Type B pancreatic cell (in vitro differentiated cells): Measurements from ENCODE around the gene FGF14. TPM values are rescaled to one million over a fixed set of nuclear protein-coding genes. Genes with fewer than 3 reads are reported as not detected.

ENCODE experiments used
- DNase-seq: peaks from one replicate; pipeline ENCODE4 v3.0.0; 2021; ENCODE audit warnings: mixed read lengths; ENCODE audit not compliant: unreplicated experiment; ENCODE audit errors: extremely low spot score
- H3K27ac Mint-ChIP-seq: 2 replicates; pipeline ENCODE4 v1.8.0; 2021; ENCODE audit warnings: mild to moderate bottlenecking, mixed read lengths
- H3K27me3 Mint-ChIP-seq: 2 replicates; pipeline ENCODE4 v1.8.0; 2021; ENCODE audit warnings: mixed read lengths
- H3K36me3 Mint-ChIP-seq: 2 replicates; pipeline ENCODE4 v1.8.0; 2021; ENCODE audit warnings: mixed read lengths
- H3K4me1 Mint-ChIP-seq: one replicate; pipeline ENCODE4 v1.8.0; 2021; ENCODE audit warnings: mixed read lengths; ENCODE audit not compliant: unreplicated experiment
- H3K4me3 Mint-ChIP-seq: 2 replicates; pipeline ENCODE4 v1.8.0; 2021; ENCODE audit warnings: mild to moderate bottlenecking, mixed read lengths
- H3K9me3 Mint-ChIP-seq: 2 replicates; pipeline ENCODE4 v1.8.0; 2021; ENCODE audit warnings: mixed read lengths
- CTCF ChIP-seq: fragments of 200-600 bp; sonication (generic); conservative IDR thresholded peaks from 2 replicates; pipeline ENCODE4 v1.5.0; 2021; ENCODE audit warnings: antibody characterized with exemption, mild to moderate bottlenecking
- total RNA-seq: library from RNA; stranded (reverse); gene quantifications from 2 replicates; pipeline ENCODE4 v1.2.1, GENCODE V29; 2021; ENCODE audit warnings: low replicate concordance

Gene FGF14
- total RNA-seq, 1 donor from 2014 or later = 4.2 TPM

GRCh38 chr13:101799196-101799595 is 602.7 kb downstream of the FGF14 start:
- Mint-ChIP-seq H3K27me3 (peaks cover 8% of the 10 kb centered on the region), H3K4me1 (no peaks in the 10 kb centered on the region), H3K4me3 (no peak overlapping the region), H3K9me3 (no peaks in the 10 kb centered on the region), H3K36me3 (no peaks in the 10 kb centered on the region), H3K27ac (no peak overlapping the region)
- DNase-seq = no peak
- no peak for TF ChIP-seq CTCF

GRCh38 chr13:101798437-101798836 is 603.4 kb downstream of the FGF14 start:
- H3K36me3 Mint-ChIP-seq = no peaks in the 10 kb centered on the region
- peaks cover 10% of the 10 kb centered on the region for H3K27me3 Mint-ChIP-seq
- no peaks in the 10 kb centered on the region for H3K9me3 Mint-ChIP-seq

GRCh38 chr13:101795460-101795859 is 606.4 kb downstream of the FGF14 start:
- DNase-seq = no peak
- no peak overlapping the region for H3K27ac Mint-ChIP-seq

More at GRCh38 chr13:101798437-101798836, 603.4 kb downstream of the FGF14 start:
- Mint-ChIP-seq H3K4me3 (no peak overlapping the region), H3K27ac (no peak overlapping the region), H3K4me1 (no peaks in the 10 kb centered on the region)
- TF ChIP-seq CTCF = no peak
- DNase-seq = no peak

GRCh38 chr13:101795025-101795424 is 606.8 kb downstream of the FGF14 start:
- H3K4me3 Mint-ChIP-seq = no peak overlapping the region
- H3K9me3 Mint-ChIP-seq = no peaks in the 10 kb centered on the region
- no peak for DNase-seq
- TF ChIP-seq CTCF = no peak
- H3K4me1 Mint-ChIP-seq = no peaks in the 10 kb centered on the region
- H3K27me3 Mint-ChIP-seq = peaks cover 7% of the 10 kb centered on the region
- no peaks in the 10 kb centered on the region for H3K36me3 Mint-ChIP-seq
- H3K27ac Mint-ChIP-seq = no peak overlapping the region

More at GRCh38 chr13:101795460-101795859, 606.4 kb downstream of the FGF14 start:
- no peak overlapping the region for H3K4me3 Mint-ChIP-seq
- H3K9me3 Mint-ChIP-seq = no peaks in the 10 kb centered on the region
- H3K4me1 Mint-ChIP-seq = no peaks in the 10 kb centered on the region
- H3K36me3 Mint-ChIP-seq = no peaks in the 10 kb centered on the region
- TF ChIP-seq CTCF = no peak
- H3K27me3 Mint-ChIP-seq = peaks cover 7% of the 10 kb centered on the region

GRCh38 chr13:101792189-101792588 is 609.7 kb downstream of the FGF14 start:
- no peak overlapping the region for H3K4me3 Mint-ChIP-seq
- DNase-seq = no peak
- H3K4me1 Mint-ChIP-seq = no peaks in the 10 kb centered on the region
- H3K27ac Mint-ChIP-seq = no peak overlapping the region
- peaks cover 15% of the 10 kb centered on the region for H3K27me3 Mint-ChIP-seq
- H3K9me3 Mint-ChIP-seq = no peaks in the 10 kb centered on the region
- no peak for TF ChIP-seq CTCF
- H3K36me3 Mint-ChIP-seq = no peaks in the 10 kb centered on the region

GRCh38 chr13:101785858-101786257 is 616.0 kb downstream of the FGF14 start:
- no peak overlapping the region for H3K27ac Mint-ChIP-seq
- no peak overlapping the region for H3K4me3 Mint-ChIP-seq
- H3K27me3 Mint-ChIP-seq = peaks cover 47% of the 10 kb centered on the region
- no peaks in the 10 kb centered on the region for H3K4me1 Mint-ChIP-seq
- TF ChIP-seq CTCF = peak; percentile 54
- no peaks in the 10 kb centered on the region for H3K9me3 Mint-ChIP-seq
- no peaks in the 10 kb centered on the region for H3K36me3 Mint-ChIP-seq
- no peak for DNase-seq
